Measurements from ENCODE around the gene CFB. TPM values are rescaled to one million over a fixed set of nuclear protein-coding genes. Genes with fewer than 3 reads are reported as not detected.

CFB gene
- total RNA-seq, 6 experiments from 2014 or later: 1,939 to 4,112 (median 3,131) TPM

GRCh38 chr6:31901415-31901952, 44.4 kb upstream of the CFB start:
- H3K4me1 ChIP-seq: peaks cover 0 to 19% (median 0%) of the 10 kb centered on the region in 4 donors
- no peaks in the 10 kb centered on the region for H3K36me3 ChIP-seq
- ATAC-seq (peak; percentile 21 to 47 (median 32)), DNase-seq (peak; percentile 71 to 75 (median 73))
- no peaks in the 10 kb centered on the region for H3K27me3 ChIP-seq
- peak overlapping the region; percentile 31 to 61 (median 60) for H3K4me3 ChIP-seq
- 3% methylated on average over 26 of the region's 45 CpGs for WGBS (ENCODE audit: insufficient coverage, low coverage, low lambda C conversion rate, missing lambda C conversion rate)
- TF ChIP-seq CTCF (IDR thresholded peaks at IDR 0.05): no peak
- no peak for TF ChIP-seq POLR2A (IDR thresholded peaks at IDR 0.05)
- no peaks in the 10 kb centered on the region for H3K9me3 ChIP-seq
- H3K27ac ChIP-seq: peak overlapping the region; percentile 22 to 69 (median 62)
- intact Hi-C loops (cut with DNase I): loop anchor here in 1 of 2 donors (10.0 kb wide), 1 partner anchor 53 kb away; the partner anchor contains the start of genes NELFE and SKIC2

- intact Hi-C loops (cut with DNase I): loop anchor here in 1 of 2 donors (10.0 kb wide), 1 partner anchor 53 kb away; the partner anchor contains the start of genes NELFE and SKIC2
- no peaks in the 10 kb centered on the region for H3K9me3 ChIP-seq
- DNase-seq (peak; percentile 90 to 94 (median 93)), ATAC-seq (peak; percentile 73 to 84 (median 78))
- peak within 1 kb of the TSS; percentile 31 to 61 (median 60) for H3K4me3 ChIP-seq
- no peaks in the 10 kb centered on the region for H3K27me3 ChIP-seq
- peaks cover 0 to 15% (median under 1%) of the 10 kb centered on the region in 4 donors for H3K4me1 ChIP-seq
- 0% methylated on average over 11 of the region's 77 CpGs for WGBS (ENCODE audit: insufficient coverage, low coverage, low lambda C conversion rate, missing lambda C conversion rate)
- no peaks in the 10 kb centered on the region for H3K36me3 ChIP-seq
- H3K27ac ChIP-seq: peak within 1 kb of the TSS; percentile 22 to 69 (median 62)
- TF ChIP-seq CTCF (IDR thresholded peaks at IDR 0.05) (no peak), POLR2A (IDR thresholded peaks at IDR 0.05) (peak; percentile 58)
Observed at GRCh38 chr6:31901953-31902643, 43.8 kb upstream of the CFB start, which contains the start of gene ZBTB12. TSS of gene ZBTB12 (minus strand) at chr6:31902086. CDS start at chr6:31901305, 781 bp downstream.

GRCh38 chr6:31903957-31904356, 41.9 kb upstream of the CFB start:
- DNase-seq: no peak
- intact Hi-C loops (cut with DNase I): loop anchor here in 1 of 2 donors (10.0 kb wide), 1 partner anchor 51 kb away; the partner anchor contains the start of genes NELFE and SKIC2
- no peak overlapping the region for H3K27ac ChIP-seq

GRCh38 chr6:31905041-31905440, 40.9 kb upstream of the CFB start:
- no peak for ATAC-seq
- 80% methylated on average over 1 of the region's 1 CpG for WGBS (ENCODE audit: insufficient coverage, low coverage, low lambda C conversion rate, missing lambda C conversion rate)
- H3K27me3 ChIP-seq: no peaks in the 10 kb centered on the region

More at GRCh38 chr6:31903957-31904356, 41.9 kb upstream of the CFB start:
- Histone ChIP-seq H3K4me3 (no peak overlapping the region), H3K9me3 (no peaks in the 10 kb centered on the region), H3K4me1 (peaks cover 0 to 10% (median 4%) of the 10 kb centered on the region in 4 donors), H3K36me3 (no peaks in the 10 kb centered on the region), H3K27me3 (no peaks in the 10 kb centered on the region)
- no peak for TF ChIP-seq CTCF (IDR thresholded peaks at IDR 0.05)
- no peak for TF ChIP-seq POLR2A (IDR thresholded peaks at IDR 0.05)
- no peak for ATAC-seq
- 78% methylated on average over 3 of the region's 3 CpGs for WGBS (ENCODE audit: insufficient coverage, low coverage, low lambda C conversion rate, missing lambda C conversion rate)

More at GRCh38 chr6:31905041-31905440, 40.9 kb upstream of the CFB start:
- TF ChIP-seq POLR2A (IDR thresholded peaks at IDR 0.05): no peak
- TF ChIP-seq CTCF (IDR thresholded peaks at IDR 0.05): no peak
- DNase-seq: no peak
- H3K36me3 ChIP-seq: no peaks in the 10 kb centered on the region
- H3K4me1 ChIP-seq: peaks cover 0 to 9% (median 4%) of the 10 kb centered on the region in 4 donors
- H3K27ac ChIP-seq: no peak overlapping the region
- H3K4me3 ChIP-seq: no peak overlapping the region
- intact Hi-C loops (cut with DNase I): loop anchor here in 1 of 2 donors (10.0 kb wide), 1 partner anchor 50 kb away; the partner anchor contains the start of genes NELFE and SKIC2
- no peaks in the 10 kb centered on the region for H3K9me3 ChIP-seq
